ENCODE measurements around the gene LILRB2.
"Not testable (repeated sequence)": the region's sequence is repeated elsewhere in the genome, so short reads cannot be mapped to it uniquely, and the experiment has no call there.

LILRB2 gene

DNA sequence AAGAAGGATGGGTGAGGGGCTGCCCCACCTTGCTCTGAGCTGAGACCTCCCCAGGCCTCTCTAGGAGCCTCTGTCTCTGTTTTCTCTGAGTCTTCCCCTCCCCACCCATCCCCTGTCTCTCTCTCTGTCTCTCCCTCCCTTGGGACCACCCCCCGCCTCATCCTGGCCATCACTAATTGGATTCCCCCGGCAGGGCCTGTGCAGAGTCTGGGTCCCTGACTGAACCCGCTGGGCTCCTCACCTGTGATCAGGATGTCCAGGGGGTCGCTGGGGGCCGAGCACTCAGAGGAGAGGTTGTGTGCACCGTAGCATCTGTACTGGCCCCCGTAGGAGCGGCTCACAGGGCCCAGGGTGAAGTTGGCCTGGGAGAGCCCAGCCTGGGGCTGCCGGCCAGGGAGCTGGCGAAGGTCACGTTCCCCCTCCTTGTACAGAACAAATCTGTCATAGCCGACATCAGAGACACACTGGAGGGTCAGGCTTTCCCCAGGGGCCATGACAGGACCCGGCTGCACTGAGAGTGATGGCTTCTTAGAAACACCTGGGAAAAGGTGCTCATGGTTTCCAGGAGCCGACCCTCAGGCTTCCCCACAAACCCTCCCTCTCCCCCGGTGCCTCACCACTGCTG, 2.2 kb downstream of the LILRB2 start:
- H4K91ac ChIP-seq (ENCODE audit: low read length); H2BK12ac ChIP-seq (ENCODE audit: low read length in 2 of 2); H2BK15ac ChIP-seq (ENCODE audit: low read depth, poor library complexity, severe bottlenecking); H3K79me1 ChIP-seq (replicated peaks; ENCODE audit: low read length, poor library complexity, severe bottlenecking); H2AK5ac ChIP-seq (ENCODE audit: low read length, severe bottlenecking); H3K4me3 ChIP-seq (ENCODE audit: insufficient read depth in 1 of 2, low read depth in 1 of 2, low read length in 2 of 2); H3K9ac ChIP-seq (ENCODE audit: low read length); H2BK120ac ChIP-seq (ENCODE audit: low read depth, low read length); H3K4ac ChIP-seq (ENCODE audit: low read depth in 1 of 2, low read length in 2 of 2); H3K36me3 ChIP-seq (ENCODE audit: control insufficient read depth in 1 of 2, insufficient read depth in 2 of 2, low read depth in 1 of 2, low read length in 2 of 2); H3K4me2 ChIP-seq (ENCODE audit: low read length, poor library complexity, severe bottlenecking); H3K4me1 ChIP-seq (ENCODE audit: control insufficient read depth, insufficient read depth, low read depth, low read length); H3K18ac ChIP-seq (ENCODE audit: low read depth in 1 of 2, low read length in 2 of 2); H3K23ac ChIP-seq (ENCODE audit: low read length in 2 of 2); DNase-seq; H2AFZ ChIP-seq (ENCODE audit: low read depth, low read length); H3K14ac ChIP-seq (ENCODE audit: low read length in 2 of 2); H2BK5ac ChIP-seq (ENCODE audit: low read depth, low read length, poor library complexity, severe bottlenecking); H3K9me3 ChIP-seq (ENCODE audit: control insufficient read depth, low read length); H3K27ac ChIP-seq (ENCODE audit: low read length, poor library complexity, severe bottlenecking); H4K8ac ChIP-seq (ENCODE audit: low read length): not testable (repeated sequence)
- H3K27me3 ChIP-seq (ENCODE audit: control insufficient read depth in 1 of 2, insufficient read depth in 1 of 2, low read length in 2 of 2), result peaks cover 0 to 36% of the 10 kb centered on the region in 2 experiments
- WGBS, result 72% methylated on average over 12 of the region's 15 CpGs

GRCh38 chr19:54278056-54278455, 2.9 kb downstream of the LILRB2 start:
- H3K4me3 ChIP-seq (ENCODE audit: insufficient read depth in 1 of 2, low read depth in 1 of 2, low read length in 2 of 2); H3K23ac ChIP-seq (ENCODE audit: low read length in 2 of 2); H2AK5ac ChIP-seq (ENCODE audit: low read length, severe bottlenecking); H2BK5ac ChIP-seq (ENCODE audit: low read depth, low read length, poor library complexity, severe bottlenecking); H2AFZ ChIP-seq (ENCODE audit: low read depth, low read length); H4K91ac ChIP-seq (ENCODE audit: low read length); H3K4ac ChIP-seq (ENCODE audit: low read depth in 1 of 2, low read length in 2 of 2); H2BK12ac ChIP-seq (ENCODE audit: low read length in 2 of 2); DNase-seq; H4K8ac ChIP-seq (ENCODE audit: low read length); H3K9me3 ChIP-seq (ENCODE audit: control insufficient read depth, low read length); H3K14ac ChIP-seq (ENCODE audit: low read length in 2 of 2); H3K18ac ChIP-seq (ENCODE audit: low read depth in 1 of 2, low read length in 2 of 2); H3K27ac ChIP-seq (ENCODE audit: low read length, poor library complexity, severe bottlenecking); H3K4me1 ChIP-seq (ENCODE audit: control insufficient read depth, insufficient read depth, low read depth, low read length); H2BK120ac ChIP-seq (ENCODE audit: low read depth, low read length); H3K4me2 ChIP-seq (ENCODE audit: low read length, poor library complexity, severe bottlenecking); H3K36me3 ChIP-seq (ENCODE audit: control insufficient read depth in 1 of 2, insufficient read depth in 2 of 2, low read depth in 1 of 2, low read length in 2 of 2); H3K9ac ChIP-seq (ENCODE audit: low read length); H3K79me1 ChIP-seq (replicated peaks; ENCODE audit: low read length, poor library complexity, severe bottlenecking); H2BK15ac ChIP-seq (ENCODE audit: low read depth, poor library complexity, severe bottlenecking): not testable (repeated sequence)
- WGBS, result 81% methylated on average over 13 of the region's 13 CpGs
- H3K27me3 ChIP-seq (ENCODE audit: control insufficient read depth in 1 of 2, insufficient read depth in 1 of 2, low read length in 2 of 2), result peaks cover 0 to 33% of the 10 kb centered on the region in 2 experiments

- H3K4me2 ChIP-seq (ENCODE audit: low read length, poor library complexity, severe bottlenecking); H3K9me3 ChIP-seq (ENCODE audit: control insufficient read depth, low read length); H3K79me1 ChIP-seq (replicated peaks; ENCODE audit: low read length, poor library complexity, severe bottlenecking); DNase-seq; H3K4me3 ChIP-seq (ENCODE audit: insufficient read depth in 1 of 2, low read depth in 1 of 2, low read length in 2 of 2); H3K18ac ChIP-seq (ENCODE audit: low read depth in 1 of 2, low read length in 2 of 2); H2AK5ac ChIP-seq (ENCODE audit: low read length, severe bottlenecking); H3K14ac ChIP-seq (ENCODE audit: low read length in 2 of 2); H3K4ac ChIP-seq (ENCODE audit: low read depth in 1 of 2, low read length in 2 of 2); H2AFZ ChIP-seq (ENCODE audit: low read depth, low read length); H4K8ac ChIP-seq (ENCODE audit: low read length); H2BK15ac ChIP-seq (ENCODE audit: low read depth, poor library complexity, severe bottlenecking); H3K36me3 ChIP-seq (ENCODE audit: control insufficient read depth in 1 of 2, insufficient read depth in 2 of 2, low read depth in 1 of 2, low read length in 2 of 2); H2BK120ac ChIP-seq (ENCODE audit: low read depth, low read length); H3K4me1 ChIP-seq (ENCODE audit: control insufficient read depth, insufficient read depth, low read depth, low read length); H3K27ac ChIP-seq (ENCODE audit: low read length, poor library complexity, severe bottlenecking); H2BK5ac ChIP-seq (ENCODE audit: low read depth, low read length, poor library complexity, severe bottlenecking); H3K9ac ChIP-seq (ENCODE audit: low read length); H3K23ac ChIP-seq (ENCODE audit: low read length in 2 of 2); H4K91ac ChIP-seq (ENCODE audit: low read length); H2BK12ac ChIP-seq (ENCODE audit: low read length in 2 of 2): not testable (repeated sequence)
- peaks cover 0 to 28% of the 10 kb centered on the region in 2 experiments for H3K27me3 ChIP-seq (ENCODE audit: control insufficient read depth in 1 of 2, insufficient read depth in 1 of 2, low read length in 2 of 2)
- 77% methylated on average over 11 of the region's 15 CpGs for WGBS
Observed at GRCh38 chr19:54277111-54277615, 3.7 kb downstream of the LILRB2 start.

- H2BK120ac ChIP-seq (ENCODE audit: low read depth, low read length), result no peak overlapping the region
- H3K27me3 ChIP-seq (ENCODE audit: control insufficient read depth in 1 of 2, insufficient read depth in 1 of 2, low read length in 2 of 2), result peaks cover 0 to 27% of the 10 kb centered on the region in 2 experiments
- H2BK5ac ChIP-seq (ENCODE audit: low read depth, low read length, poor library complexity, severe bottlenecking), result no peak overlapping the region
- DNase-seq, result no peak
- H3K9ac ChIP-seq (ENCODE audit: low read length), result no peak overlapping the region
- no peak overlapping the region for H3K23ac ChIP-seq (ENCODE audit: low read length in 2 of 2)
- no peak overlapping the region for H2AFZ ChIP-seq (ENCODE audit: low read depth, low read length)
- H3K27ac ChIP-seq (ENCODE audit: low read length, poor library complexity, severe bottlenecking), result no peak overlapping the region
- no peak overlapping the region for H3K4me3 ChIP-seq (ENCODE audit: insufficient read depth in 1 of 2, low read depth in 1 of 2, low read length in 2 of 2)
- no peak overlapping the region for H3K18ac ChIP-seq (ENCODE audit: low read depth in 1 of 2, low read length in 2 of 2)
- H3K14ac ChIP-seq (ENCODE audit: low read length in 2 of 2), result no peak overlapping the region
- H3K9me3 ChIP-seq (ENCODE audit: control insufficient read depth, low read length), result no peaks in the 10 kb centered on the region
- no peak overlapping the region for H3K4ac ChIP-seq (ENCODE audit: low read depth in 1 of 2, low read length in 2 of 2)
- 49% methylated on average over 3 of the region's 9 CpGs for WGBS
- H4K8ac ChIP-seq (ENCODE audit: low read length), result no peak overlapping the region
- no peak overlapping the region for H3K4me2 ChIP-seq (ENCODE audit: low read length, poor library complexity, severe bottlenecking)
- H2AK5ac ChIP-seq (ENCODE audit: low read length, severe bottlenecking), result no peak overlapping the region
- no peak overlapping the region for H2BK15ac ChIP-seq (ENCODE audit: low read depth, poor library complexity, severe bottlenecking)
- no peaks in the 10 kb centered on the region for H3K79me1 ChIP-seq (replicated peaks; ENCODE audit: low read length, poor library complexity, severe bottlenecking)
- H4K91ac ChIP-seq (ENCODE audit: low read length), result no peak overlapping the region
- H2BK12ac ChIP-seq (ENCODE audit: low read length in 2 of 2), result no peak overlapping the region
- no peaks in the 10 kb centered on the region for H3K36me3 ChIP-seq (ENCODE audit: control insufficient read depth in 1 of 2, insufficient read depth in 2 of 2, low read depth in 1 of 2, low read length in 2 of 2)
- H3K4me1 ChIP-seq (ENCODE audit: control insufficient read depth, insufficient read depth, low read depth, low read length), result no peaks in the 10 kb centered on the region
Observed at GRCh38 chr19:54275951-54276350, 5.0 kb downstream of the LILRB2 start.

Data from mesenchymal stem cell (in vitro differentiated cells and primary cell).